Measurements from ENCODE around the gene PARD3B.

- TF ChIP-seq CTCF (IDR thresholded peaks at IDR 0.05; ENCODE audit: low read depth, low read length) (no peak), MYC (IDR thresholded peaks at IDR 0.05; ENCODE audit: low read depth, low read length) (no peak), MAX (IDR thresholded peaks at IDR 0.05; ENCODE audit: low read depth, low read length) (no peak)
Measured at GRCh38 chr2:204834716-204835384, 289.6 kb downstream of the PARD3B start.
